ENCODE data around the gene POPDC3.
"Not testable (repeated sequence)": the region's sequence is repeated elsewhere in the genome, so short reads cannot be mapped to it uniquely, and the experiment has no call there.

Gene POPDC3

DNA sequence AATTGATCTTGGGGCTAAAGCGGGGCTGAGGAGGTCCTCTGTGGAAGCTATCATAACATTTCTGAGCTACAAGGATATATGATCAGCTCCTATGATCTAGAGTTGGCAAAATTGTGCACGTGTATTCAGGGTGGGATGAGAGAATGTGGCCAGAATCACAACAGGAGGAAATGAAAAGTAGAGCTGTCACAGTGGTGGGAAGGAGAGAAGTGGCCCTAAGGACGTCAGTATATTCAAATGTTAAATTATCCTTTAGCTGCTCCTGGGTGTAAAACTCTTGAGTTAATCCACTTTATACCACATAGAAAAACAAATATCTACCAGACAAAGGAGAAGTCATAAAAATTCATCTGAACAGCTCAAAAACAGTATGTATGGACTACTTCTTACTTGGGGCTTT lies 14.8 kb upstream of the POPDC3 start:
- DNase-seq (ENCODE audit: low read depth): no peak

DNA sequence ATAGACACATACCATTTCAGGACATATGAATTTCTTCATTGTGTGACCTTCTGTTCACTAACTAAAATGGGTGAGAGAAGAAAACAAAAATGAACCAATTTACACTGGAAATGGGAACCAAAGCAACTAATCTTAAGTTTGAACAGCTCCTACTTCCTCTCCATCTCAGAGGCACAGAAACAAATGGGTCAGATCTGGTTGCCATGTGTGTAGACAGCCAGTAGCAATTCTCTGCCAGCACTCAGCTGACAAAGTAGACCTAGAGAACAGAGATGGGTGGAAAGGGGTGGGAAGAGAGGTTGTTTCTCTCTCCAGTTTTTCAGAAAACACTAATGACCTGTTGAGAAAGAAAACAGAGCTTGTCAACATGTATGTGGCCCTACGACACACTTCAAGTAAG lies 14.3 kb upstream of the POPDC3 start:
- DNase-seq (ENCODE audit: low read depth): no peak

DNA sequence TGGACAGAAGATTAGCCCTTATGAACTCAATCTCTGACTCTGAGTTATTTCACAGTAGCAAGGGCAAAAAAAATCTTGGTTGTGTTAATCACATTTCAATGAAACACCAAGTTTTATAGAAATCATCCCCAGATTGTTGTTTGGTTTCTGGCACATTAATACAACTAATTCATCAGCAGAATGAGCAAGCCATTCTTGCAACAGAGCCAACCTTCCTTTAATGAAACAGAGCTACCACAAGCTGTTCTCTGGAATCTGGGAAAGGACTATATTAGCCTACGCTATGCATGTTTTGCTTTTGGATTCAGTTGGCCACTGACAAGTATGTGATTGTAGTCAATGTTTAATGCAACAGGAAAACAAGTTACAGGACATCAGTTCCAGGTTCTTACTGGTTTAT lies 13.8 kb upstream of the POPDC3 start:
- DNase-seq (ENCODE audit: low read depth): no peak

DNA sequence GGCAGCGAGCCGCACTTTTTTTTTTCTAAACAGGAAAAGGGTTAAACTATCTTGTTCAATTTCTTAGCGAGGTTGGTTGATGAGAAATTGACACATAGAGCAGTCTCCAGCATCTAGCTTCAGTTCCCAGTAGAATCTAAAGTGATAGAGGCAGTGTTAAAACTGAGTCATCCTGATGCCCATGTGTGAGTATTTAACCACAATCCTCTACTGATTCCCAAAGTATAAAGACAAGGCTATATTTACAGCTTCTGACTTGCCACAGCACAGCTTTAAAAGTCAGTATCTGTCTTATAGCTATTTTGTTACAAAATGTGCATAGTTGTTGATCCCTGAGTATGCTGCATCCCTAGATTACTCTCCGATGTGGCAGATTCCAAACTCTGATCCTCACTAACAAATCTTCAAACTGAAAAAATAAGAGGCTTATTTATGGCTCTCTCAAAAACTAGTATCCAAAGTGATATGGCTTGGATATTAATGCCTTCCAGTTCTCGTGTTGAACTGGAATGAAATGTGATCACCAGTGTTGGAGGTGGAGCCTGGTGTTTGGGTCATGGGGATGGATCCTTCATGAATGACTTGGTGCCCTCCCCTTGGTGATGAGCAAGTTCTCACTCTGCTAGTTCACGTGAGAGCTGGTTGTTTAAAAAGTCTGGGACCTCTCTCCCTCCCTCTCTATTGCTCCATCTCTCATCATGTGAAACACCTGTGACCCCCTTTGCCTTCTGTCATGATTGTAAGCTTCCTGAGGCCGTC lies 13.1 kb upstream of the POPDC3 start:
- DNase-seq (ENCODE audit: low read depth): no peak

DNA sequence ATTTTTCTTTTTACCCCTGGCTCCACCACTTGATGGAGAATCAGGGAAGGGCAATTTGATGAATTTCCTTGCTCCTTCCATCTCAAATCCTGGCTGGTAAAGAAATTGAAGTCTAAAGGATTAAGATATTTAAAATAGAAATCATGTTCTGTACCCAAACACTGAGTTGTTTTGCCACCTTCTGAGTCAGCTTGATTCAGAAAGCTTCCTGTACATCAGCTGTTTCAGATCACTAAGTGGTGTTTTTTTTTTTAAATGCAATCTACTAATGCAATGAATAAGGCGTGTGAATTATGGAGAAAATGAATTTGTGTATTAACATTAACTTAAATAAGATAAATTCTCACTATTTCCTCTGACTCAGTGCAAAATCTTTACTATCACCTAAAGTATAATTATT lies 11.5 kb upstream of the POPDC3 start:
- no peak for DNase-seq (ENCODE audit: low read depth)

DNA sequence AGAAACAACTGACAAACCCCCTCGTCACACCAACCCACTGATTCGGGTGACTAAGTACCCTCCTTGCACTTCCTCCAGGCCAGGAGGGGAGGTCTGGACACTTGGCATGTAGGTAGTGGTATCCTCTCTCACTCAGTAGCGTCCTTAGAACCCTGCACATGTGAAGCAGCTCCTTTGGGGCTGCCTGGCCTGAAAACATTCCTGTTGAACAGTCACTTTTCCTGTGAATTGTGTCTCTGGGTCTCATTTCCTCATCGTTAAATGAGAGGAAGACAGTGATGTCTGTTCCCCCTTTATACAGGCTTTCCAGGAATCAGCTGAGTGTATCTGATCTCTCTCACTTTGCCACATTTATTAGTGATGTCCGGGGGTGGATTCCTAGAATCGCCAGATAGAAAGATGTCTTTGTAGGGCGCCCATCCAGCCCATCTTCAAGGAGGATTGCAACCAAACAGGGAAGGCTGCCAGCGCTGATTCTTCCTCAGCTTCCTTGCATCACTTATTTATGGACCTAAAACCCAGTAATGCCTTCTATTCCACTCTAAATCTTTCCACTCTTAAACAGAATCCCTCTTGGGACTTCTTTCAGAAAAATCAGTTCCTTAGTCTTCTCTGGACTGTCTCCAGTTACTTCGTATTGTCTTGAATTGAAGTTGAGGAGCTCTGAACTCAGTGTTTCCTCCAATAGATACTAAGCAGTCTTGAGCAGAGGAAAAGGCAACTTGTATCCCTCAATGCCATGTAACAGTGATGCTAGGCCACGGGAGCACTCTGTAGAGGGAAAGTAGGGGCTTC lies 9.4 kb upstream of the POPDC3 start:
- DNase-seq (ENCODE audit: low read depth): no peak

DNA sequence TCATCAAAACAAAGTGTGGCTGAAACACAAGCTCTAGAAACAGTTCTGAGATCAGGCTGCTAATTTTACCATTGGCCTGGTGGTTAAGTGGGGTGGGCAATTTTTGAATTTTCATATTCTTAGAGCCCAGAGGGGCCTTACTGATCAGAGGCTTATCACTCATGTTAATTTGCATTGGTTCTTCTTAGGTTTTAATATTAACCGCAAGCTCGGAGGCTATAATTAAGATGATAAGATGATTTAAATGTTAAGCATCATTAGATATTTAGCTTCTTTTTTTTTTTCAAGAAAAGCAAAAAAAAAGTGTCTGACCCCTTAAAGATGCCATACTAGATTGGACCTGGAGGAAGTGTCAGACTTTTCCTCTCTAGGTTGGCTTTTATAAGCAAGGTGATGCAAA lies 8.4 kb upstream of the POPDC3 start:
- DNase-seq (ENCODE audit: low read depth): no peak

DNA sequence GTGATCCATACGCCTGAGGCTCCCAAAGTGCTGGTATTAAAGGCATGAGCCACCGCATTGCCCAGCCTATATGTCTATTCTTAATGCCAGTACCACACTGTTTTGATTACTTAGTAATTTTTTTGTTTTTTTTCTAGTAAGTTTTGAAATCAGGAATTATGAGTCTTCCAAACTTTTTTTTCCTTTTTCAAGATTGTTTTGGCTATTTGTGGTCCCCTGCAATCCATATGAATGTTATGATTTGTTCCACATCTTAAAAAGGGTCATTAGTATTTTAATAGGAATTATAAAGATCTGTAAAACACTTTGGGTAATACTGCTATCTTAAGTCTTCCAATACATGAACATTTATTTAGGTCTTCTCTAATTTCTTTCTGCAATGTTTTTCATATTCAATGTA lies 6.8 kb upstream of the POPDC3 start:
- DNase-seq (ENCODE audit: low read depth): no peak

DNA sequence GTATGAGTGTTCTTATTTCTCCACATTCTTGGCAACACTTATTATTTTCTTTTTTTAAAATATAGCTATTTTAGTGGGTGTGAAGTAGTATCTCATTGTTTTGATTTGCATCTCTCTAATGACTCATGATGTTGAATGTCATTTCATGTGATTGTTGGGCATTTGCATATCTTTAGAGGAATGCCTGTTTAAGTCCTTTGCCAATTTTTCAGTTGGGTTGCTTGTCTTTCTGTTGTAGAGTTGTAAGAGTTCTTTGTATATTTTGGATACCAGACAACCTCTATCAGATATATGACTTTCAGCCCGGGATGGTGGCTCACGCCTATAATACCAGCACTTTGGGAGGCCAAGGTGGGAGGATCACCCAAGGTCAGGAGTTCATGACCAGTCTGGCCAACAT lies 5.1 kb upstream of the POPDC3 start:
- DNase-seq (ENCODE audit: low read depth): no peak

DNA sequence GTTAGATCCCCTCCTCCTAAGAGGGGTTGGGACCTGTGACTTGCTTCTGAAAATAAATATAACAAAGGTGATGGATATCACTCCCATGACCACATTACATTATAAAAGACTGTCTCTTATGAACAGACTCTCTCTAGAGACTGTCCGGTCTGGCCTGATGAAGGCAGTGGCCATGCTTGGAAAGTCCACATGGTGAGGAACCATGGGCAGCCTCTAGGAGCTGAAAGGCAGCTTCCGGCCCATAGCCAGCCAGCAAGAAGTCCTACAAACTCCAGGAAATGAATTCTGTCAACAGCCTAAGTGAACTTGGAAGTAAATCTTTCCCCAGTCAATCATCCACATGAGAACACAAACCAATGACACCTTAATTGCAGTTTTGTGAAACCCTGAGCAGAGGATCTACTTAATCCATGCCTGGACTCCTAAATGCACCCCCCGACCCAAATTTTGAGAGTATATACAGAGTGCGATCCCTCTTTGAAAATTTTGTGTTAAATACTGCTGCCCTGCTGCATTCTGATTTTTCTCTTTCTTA lies 2.2 kb upstream of the POPDC3 start:
- no peak for DNase-seq (ENCODE audit: low read depth)

DNA sequence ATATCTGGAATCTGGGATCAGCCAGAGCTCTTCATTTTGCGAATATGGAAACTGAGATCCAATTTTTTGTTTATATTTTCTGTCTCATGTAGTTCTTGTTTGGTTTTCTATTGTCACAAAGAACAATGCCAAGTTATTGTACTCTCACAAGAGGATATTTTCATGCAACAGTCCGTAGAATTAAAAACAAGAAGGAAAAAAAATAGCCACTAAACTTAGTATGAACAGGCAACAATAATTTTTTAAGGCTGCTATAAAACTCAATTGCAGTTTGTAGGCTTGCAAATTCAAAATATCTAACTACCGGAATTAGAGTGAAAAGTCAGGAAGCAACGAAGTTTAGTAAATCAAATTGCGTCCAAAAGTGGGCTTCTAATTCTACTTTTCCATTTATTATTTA lies 1.2 kb downstream of the POPDC3 start:
- DNase-seq (ENCODE audit: low read depth): no peak

DNA sequence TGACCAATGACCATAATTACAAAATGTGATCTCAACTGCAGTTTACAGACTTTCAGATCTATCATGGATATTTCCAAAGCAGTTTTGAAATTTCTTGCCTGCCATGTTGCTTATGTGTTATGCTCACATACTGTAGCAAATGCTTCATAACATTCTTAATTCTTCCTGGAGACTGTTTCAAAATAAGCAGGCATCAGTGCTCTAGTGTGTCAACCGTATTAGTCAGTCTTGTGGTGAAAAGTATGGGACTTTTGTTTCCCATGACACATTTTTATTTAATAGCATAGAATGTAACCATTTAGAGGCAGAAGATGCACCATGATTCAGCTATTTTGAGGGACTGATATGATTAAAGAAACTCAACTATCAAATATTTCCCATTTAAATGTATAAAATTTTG lies 1.7 kb downstream of the POPDC3 start:
- DNase-seq (ENCODE audit: low read depth): no peak

DNA sequence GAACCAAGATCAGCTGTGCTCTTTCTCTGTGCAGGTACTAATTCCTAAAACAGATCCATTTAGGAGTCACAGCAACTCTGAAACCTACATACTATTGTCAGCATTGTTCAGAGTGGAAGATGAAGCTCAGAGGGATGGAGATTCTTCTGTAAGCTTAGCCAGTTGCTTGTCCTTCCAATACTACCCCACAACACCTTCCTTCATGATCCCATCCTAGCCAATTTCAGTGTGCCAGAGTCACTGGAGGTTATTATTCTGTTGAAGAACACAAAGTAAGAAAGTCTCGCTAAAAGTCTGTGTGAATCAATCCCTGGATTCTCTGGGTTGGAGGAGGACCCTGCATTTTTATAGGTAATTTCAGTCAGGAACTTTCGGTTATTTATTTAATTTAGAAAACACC lies 2.3 kb downstream of the POPDC3 start:
- DNase-seq (ENCODE audit: low read depth): no peak

DNA sequence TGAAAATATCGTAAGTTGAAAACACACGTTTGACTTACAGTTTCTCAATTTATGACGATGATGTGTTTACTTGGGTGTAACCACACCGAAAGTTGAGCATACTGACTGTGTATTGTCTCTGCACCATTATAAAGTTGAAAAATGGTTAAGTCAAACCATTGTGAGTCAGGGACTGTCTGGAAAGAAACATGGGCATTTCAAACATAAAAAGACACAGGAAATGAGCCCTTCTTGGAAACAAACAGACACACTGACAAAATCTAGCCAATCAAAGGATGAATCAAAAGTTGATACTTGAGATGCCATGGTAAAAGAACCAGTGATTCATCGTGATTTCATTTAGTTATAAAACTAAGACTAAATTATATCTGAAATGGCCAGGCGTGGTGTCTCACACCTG lies 5.3 kb downstream of the POPDC3 start:
- DNase-seq (ENCODE audit: low read depth): no peak

DNA sequence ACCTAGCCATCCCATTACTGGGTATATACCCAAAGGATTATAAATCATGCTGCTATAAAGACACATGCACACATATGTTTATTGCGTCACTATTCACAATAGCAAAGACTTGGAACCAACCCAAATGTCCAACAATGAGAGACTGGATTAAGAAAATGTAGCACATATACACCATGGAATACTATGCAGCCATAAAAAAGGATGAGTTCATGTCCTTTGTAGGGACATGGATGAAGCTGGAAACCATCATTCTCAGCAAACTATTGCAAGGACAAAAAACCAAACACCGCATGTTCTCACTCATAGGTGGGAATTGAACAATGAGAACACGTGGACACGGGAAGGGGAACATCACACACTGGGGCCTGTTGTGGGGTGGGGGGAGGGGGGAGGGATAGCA lies 7.3 kb downstream of the POPDC3 start:
- not testable (repeated sequence) for DNase-seq (ENCODE audit: low read depth)

DNA sequence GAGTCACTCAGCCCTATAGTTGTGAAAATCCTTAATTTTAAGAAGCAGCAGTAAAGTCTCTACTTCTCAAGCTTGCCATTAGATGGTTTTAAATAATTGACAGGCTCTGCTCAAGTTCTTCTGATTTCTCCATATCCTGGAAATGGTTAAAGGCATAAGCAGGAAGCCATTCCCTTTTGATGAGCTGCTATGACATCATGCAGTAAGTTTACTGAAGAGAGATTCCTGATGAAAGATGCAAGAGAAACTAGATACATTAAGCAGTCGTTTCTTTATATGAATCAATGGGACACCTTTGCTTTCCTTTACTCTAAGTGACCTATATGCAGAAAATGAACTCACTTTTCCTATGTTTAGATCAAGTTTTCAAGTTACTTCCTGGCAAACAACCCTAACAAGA lies 9.8 kb downstream of the POPDC3 start:
- DNase-seq (ENCODE audit: low read depth): no peak

DNA sequence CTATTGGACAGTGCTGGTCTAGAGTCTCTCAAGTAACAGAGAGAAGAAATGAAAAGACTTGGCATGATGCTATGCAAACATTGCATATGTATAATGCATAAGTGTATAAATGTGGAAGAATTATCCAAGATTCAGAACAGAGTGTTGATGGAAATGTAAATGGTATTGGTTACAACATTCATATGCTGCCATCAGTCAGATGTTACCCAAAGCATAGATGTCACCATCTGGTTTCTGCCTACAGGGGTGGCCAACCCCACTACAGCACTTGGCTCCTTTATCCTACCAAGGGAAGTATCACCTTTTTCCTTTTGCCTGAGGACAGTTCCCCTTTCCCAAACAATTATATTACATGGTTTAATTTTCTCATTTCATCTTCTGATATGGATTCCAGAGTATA lies 11.9 kb downstream of the POPDC3 start:
- no peak for DNase-seq (ENCODE audit: low read depth)

DNA sequence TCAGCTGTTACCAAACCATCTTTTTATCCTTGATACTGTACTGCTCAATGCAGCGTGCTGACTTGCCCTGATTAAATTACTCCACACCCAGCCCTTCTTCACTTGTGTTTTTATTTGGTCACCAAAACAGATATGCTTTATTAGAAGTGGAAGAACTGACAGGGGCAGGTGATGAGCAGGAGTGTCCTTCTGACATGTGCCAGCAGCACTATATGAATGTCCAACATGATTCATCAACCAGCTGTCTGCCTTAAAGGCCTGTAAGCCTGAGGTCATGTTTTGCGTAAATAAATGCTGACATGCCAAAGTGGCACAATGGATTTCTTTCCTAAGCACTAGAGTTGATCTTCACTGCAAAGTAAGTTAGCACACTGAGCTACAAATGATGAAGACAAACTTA lies 15.4 kb downstream of the POPDC3 start:
- no peak for DNase-seq (ENCODE audit: low read depth)

DNA sequence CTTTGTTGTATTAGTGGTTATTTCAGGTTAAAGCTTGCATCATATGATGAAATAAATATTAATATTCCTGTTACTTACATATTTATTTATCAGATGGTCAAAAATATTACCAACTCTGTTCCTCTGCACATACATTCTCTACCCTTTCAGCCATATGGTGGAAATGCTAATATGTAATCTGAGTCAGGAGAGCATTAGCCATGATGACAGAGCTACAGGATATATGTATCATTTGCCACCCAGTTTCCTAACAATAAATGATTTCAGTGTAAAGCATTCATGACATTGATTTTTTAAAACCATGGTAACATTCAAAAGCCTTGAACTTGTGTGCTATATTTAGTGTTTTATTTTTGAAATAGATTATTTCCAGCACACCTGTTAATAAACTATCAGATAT lies 16.6 kb downstream of the POPDC3 start:
- no peak for DNase-seq (ENCODE audit: low read depth)

DNA sequence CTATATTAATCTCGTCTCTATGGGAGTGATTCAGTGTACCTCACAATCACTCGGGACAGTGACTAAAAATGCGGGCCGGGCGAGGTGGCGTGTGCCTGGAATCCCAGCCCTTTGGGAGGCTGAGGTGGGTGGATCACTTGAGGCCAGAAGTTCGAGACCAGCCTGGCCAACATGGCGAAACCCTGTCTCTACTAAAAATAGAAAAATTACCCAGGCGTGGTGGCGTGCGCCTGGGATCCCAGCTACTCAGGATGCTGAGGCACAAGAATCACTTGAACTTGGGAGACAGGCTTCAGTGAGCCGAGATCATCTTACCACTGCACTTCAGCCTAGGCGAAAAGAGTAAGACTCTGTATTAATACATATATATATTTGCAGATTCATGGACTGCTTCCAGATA lies 17.4 kb downstream of the POPDC3 start:
- no peak for DNase-seq (ENCODE audit: low read depth)

DNA sequence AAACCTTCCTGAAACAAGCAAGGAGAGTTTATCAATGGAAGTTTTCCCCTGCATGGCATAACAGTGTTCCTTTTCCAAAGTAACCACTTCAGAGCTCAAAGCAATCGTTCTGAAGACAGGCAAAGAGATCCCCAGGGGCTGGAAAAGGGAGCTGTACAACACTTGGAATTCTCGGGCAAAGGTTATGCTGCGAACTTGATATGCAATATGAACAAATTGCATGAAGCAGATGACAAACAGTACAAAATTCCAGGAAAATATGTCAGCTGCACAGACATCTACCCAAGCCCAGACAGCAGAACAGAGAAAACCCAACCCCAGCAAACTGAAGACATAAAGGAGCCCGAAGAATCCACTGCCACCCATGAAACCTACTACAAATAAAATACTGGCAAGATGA lies 18.4 kb downstream of the POPDC3 start:
- no peak for DNase-seq (ENCODE audit: low read depth)

DNA sequence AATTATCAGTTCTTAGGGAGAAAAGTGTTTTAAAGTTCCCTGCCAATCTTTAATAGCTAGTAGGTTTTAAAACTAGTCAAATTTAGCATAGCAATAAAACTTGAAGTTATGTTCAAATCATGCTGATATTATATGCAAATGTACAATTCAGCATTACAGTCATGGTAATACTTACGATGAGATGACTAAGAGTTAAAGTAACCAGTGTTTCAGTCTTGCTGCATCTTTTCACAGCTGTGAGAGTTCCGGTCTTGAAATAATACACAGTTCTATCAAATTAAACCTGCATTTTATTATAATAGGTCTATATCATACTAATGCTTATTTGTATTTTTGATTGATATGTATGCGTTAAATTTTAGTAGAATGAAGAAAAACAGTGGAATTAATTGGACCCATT lies 26.1 kb downstream of the POPDC3 start:
- DNase-seq (ENCODE audit: low read depth): no peak

DNA sequence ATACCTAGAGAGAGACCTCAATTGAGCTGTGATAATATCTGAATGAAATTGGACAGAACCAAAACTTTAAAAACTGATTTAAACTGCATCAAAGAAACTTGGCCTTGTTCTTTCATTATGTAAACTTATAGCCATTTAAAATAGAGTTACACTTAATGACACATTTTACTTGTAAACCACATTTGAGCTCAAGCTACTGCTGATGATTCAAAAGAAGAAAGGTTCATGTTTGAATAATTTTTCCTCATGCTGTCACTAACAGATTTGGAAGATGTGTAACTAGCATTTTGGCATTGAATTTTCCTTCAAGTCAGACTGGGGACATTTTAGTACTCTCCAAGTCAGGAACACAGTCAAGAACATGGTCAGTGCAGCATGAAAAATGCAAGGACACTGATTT lies 26.9 kb downstream of the POPDC3 start:
- DNase-seq (ENCODE audit: low read depth): no peak

DNA sequence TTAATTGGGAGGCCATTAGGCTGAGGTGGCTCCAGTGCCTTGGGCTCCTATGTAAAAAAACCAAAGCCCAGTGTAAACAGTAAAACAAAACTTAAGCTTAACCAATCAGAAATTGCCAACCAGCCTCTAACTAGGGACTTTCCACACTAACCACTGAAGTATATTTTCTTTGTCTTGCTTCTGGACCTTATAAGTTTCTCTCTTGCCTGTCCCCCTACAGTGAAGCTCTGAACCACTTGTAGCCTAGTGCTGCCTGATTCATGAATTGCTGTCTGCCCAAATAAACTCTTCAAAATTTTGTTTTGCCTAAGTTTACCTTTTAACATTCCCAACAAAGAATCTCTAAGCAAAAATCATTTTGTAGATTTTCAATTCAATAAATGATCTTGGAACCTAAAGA lies 28.2 kb downstream of the POPDC3 start:
- no peak for DNase-seq (ENCODE audit: low read depth)

Data from stimulated activated CD8-positive, alpha-beta memory T cell treated with anti-CD3 and anti-CD28 coated beads, Interleukin-15, amount 100 ng/mL, for 24 hours (primary cell).